GM12873 (cell line): Measurements from ENCODE around the gene STK11.

ENCODE experiments used
- TF ChIP-seq, protein P1 (sequence below): IDR thresholded peaks from 2 replicates; pipeline ENCODE4 v1.5.1; 2012; ENCODE audit warnings: low read depth, mild to moderate bottlenecking, moderate library complexity, low read length, control low read depth; ENCODE audit not compliant: insufficient read depth; ENCODE audit errors: missing control alignments

Gene STK11

DNA sequence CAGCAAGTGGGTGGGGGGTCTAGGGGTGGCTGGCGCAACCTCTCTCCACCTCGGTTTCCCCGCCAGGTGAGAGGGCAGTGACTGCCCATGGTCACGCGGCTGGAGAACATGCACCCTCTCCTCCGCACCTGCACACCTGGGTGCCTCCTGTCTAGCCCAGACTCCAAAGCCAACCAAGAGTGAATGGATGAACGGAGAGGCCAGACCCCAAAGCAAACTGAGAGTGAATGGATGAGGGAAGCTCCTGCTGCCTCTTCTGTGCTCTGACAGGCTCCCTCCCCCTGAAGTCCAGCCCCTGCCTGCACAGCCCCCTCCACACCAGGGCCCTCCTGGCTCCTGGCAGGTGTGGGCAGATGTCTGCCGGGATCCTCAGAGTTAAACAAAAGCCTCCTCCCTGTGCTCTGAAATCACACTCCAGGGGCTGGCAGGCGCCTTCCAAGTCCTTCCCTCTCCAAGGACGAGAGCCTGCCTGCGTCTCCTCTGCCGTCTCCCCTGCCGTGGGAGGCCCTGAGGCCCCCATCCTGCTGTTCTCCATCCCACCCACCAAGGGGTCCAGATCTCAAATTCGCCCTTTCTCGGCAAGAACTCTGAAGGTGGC is 33.7 kb upstream of the STK11 start:
- TF ChIP-seq, protein P1, sequence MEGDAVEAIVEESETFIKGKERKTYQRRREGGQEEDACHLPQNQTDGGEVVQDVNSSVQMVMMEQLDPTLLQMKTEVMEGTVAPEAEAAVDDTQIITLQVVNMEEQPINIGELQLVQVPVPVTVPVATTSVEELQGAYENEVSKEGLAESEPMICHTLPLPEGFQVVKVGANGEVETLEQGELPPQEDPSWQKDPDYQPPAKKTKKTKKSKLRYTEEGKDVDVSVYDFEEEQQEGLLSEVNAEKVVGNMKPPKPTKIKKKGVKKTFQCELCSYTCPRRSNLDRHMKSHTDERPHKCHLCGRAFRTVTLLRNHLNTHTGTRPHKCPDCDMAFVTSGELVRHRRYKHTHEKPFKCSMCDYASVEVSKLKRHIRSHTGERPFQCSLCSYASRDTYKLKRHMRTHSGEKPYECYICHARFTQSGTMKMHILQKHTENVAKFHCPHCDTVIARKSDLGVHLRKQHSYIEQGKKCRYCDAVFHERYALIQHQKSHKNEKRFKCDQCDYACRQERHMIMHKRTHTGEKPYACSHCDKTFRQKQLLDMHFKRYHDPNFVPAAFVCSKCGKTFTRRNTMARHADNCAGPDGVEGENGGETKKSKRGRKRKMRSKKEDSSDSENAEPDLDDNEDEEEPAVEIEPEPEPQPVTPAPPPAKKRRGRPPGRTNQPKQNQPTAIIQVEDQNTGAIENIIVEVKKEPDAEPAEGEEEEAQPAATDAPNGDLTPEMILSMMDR = no peak

DNA sequence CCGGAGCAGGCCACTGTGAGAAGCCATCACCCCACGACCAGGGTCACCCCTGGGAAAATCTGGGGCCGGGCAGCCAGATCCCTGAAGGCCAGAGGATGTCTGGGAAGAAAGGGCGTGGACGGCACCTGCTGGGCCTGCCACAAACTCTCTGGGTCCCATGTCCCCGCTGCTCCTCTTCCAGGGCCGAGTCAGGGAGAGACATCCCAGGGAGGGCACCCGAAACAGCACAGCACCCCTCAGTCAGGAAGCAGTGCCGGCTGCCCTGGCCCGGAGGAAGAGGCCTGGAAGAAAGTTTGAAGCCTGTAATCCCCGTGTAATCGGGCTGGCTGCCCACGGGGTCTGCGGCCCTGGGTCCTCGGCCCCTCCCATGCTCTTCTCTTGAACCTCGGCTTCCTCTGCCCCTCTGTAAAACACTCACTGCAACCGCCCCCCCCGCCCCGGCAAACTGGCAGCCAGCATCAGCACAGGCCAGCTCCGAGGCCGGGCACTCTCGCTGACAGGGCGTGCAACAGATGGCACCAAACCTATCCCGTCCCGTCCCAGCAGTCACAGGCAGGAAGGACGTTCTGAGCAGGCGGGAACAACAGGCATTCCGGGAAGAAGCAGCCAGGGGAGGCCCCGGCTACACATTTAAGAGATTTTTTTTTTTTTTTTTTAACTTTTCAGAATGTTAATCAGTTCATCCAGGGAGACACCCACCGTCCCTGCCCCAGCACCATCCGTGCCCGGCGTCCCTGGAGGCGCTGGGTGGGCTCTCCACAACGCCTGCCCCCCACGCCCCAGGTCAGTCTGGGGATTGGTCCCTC is 33.0 kb upstream of the STK11 start:
- TF ChIP-seq, protein P1 = no peak

DNA sequence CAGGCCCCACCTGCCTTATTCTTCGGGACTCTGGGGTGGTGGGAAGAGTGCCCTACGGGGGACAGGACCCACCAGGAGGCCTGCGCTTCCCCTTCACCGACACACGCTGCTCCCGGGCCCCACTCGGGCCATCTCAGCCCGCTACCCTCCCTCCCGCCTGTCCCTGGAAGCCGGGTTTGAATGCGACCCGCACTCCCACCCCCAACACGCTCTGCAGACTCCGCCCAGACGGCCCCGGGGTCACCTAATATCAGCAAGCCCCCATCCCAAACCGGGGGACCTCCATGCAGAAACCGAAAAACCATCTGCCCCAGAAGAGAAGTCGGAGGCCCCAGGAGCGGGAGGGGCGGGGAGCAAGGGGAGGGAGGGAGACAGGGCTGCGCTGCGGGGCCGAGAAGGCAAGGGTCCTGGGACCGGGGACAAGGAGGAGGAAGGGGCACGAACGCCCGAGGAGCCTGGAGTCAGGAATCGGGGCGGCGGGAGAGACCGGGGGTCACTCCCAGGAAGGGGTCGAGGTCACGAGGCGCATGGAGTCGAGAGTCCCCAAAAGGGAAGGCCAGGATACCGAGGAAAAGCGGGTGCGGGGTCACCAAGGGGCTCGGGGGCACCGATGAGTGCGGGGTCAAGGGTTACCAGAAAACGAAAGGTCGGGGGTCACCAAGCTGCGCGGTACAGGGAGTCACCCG is 32.3 kb upstream of the STK11 start:
- TF ChIP-seq, protein P1 = no peak

DNA sequence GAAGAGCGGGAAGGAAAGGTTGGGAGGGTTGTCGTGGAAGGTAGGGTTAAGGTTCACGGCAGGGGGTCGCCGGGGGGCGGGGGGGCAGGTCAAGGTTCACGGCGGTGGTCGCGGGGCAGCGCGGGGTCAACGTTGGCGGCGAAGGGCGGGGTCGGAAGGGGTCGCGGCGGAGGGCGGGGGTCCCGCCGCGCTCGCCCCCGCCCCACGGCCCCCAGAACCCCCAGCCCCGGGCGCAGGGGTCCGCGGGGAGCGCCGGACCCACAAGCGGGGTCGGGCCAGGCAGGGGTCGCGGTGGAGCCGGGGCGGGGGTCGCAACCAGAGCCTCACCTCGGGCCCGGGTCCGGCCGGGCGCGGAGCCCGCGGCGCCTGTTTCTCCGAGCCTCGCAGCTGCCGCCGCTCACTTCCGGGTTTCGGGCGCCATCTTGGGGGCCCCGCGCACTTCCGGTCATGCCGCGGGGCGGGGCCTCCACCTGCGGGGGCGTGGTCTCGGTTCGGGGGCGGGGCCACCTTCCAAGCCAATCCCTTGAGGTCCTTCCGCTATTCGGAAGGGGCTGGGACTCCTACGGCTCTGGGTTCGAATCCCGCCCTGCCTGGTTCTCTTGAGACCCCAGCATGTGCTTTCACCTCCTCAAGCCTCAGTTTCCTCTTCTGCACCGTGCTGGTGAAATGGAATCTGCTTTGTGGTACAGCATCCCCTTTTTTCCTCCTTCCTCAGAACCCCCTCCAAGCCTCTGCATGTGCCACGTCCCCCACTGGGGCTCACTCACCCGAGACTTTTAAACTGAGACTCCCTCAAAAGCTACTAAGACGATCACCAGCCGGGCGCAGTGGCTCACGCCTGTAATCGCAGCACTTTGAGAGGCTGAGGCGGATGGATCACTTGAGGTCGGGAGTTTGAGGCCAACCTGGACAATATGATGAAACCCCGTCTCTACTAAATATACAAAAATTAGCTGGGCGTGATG is 31.5 kb upstream of the STK11 start, which contains the start of gene SBNO2:
SBNO2 (minus strand) TSS at position 424 of the 965 bp plus-strand sequence. CDS start 19,992 bp downstream, outside the sequence.
- TF ChIP-seq, protein P1 = no peak

DNA sequence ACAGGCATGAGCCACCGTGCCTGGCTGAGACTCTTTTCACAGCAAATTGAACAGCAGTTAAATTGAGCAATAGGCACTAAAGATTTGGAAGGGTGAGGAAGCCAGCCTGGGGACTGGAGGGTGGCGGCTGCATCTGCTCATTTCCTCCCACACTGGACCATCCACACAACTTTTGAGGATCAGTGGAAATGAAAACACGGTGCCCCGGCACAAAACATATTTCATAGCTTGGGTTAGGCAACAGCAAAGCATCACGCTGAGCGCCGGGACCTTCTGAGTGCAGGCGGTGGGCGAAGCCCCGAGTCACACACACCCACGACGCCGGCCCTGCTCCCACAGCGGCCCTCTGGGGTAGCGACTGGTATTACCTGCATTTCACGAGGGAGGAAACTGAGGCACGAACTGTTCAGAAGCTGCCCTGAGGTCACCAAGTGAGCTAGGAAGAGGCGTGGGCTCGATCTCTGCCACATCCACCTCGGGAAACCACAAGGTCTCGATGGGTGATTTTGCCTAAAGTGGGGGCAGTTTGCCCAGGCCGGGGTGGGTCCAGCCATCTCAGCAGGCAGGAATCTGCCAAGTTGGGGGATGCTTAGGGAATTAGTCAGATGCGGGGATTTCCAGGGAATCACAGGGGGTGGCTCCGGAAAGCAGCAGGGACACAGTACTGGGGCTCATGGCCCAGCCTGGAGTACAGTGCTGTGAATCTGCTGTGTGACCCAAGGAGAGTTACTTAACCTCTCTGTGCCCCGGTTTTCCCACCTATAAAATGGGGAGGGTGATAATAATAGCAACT is 28.1 kb upstream of the STK11 start:
- TF ChIP-seq, protein P1 = no peak

DNA sequence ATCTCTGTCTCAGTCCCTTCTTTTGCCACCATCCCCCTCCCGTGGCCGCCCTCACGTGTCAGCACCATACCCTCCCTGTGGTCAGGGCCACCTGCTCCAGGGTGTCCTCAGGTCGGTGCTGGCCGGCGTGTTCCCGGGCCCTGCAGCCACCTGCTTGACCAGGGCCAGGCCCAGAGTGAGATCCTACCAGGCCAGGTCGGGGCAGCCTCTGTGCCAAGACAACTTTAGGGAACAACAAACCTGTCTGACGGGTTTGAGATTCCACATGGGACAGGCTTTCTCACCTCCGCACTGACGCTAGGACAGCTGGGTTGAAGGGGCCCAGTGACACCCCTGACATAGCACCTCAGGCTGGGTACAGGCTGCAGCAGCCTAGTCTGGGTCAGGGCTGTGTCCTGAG is 24.0 kb upstream of the STK11 start:
- TF ChIP-seq, protein P1 = no peak
